Measurements from ENCODE around the gene GFER. TPM values are rescaled to one million over a fixed set of nuclear protein-coding genes. Genes with fewer than 3 reads are reported as not detected.

Gene GFER
- polyA plus RNA-seq, 1 of the 3 experiments (the other 2 are of a cell fraction), result 20.4 TPM

DNA sequence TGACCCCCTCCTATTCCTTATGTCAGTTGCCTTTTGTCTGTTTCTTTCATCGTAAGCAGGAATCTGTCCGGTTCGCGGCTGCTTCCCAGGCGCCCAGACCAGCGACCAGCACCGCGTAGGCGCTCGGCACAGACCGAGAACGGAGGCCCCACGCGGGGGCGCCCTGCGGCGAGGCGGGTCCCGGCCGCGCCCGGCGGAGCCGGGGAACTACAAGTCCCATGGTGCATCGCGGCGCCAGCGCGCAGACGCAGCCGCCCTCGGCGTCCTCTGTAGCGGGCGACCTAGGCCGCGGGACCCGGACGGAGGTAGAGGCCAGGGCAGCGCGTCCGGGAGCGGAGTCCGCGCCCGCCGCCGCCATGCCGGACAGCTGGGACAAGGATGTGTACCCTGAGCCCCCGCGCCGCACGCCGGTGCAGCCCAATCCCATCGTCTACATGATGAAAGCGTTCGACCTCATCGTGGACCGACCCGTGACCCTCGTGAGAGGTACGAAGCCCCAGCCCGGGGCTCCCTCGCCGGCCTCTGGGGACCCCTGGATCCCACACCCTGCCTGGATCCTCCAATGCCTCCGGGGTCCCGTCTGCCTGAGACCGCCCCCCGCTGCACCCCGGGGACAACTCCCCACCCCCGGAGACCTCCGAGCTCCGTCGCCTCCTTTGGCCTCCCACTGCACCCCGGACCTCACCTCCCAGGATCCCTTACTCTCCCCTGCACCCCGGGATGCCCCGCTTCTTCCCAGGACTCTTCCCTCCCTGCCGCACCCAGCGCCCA lies 24.5 kb upstream of the GFER start, which contains the start of gene NDUFB10:
TSS of gene NDUFB10 (plus strand) at position 270 of the 771 bp plus-strand sequence. CDS start at position 357, 87 bp downstream.
- peaks cover 38% of the 10 kb centered on the region for H4K20me1 ChIP-seq (ENCODE audit: insufficient read depth)
- no peaks in the 10 kb centered on the region for H3K9me3 ChIP-seq
- no peaks in the 10 kb centered on the region for H3K9me2 ChIP-seq
- peak within 1 kb of the TSS; percentile 58 to 86 for H3K4me3 ChIP-seq (ENCODE audit: low read depth in 2 of 2, low read length in 1 of 2)
- H3K27me3 ChIP-seq (ENCODE audit: insufficient read depth), result no peaks in the 10 kb centered on the region
- H3K4me1 ChIP-seq (ENCODE audit: control insufficient read depth in 1 of 2, insufficient read depth in 2 of 2, low read depth in 1 of 2, low read length in 1 of 2), result peaks cover 0 to 44% of the 10 kb centered on the region in 2 experiments; a peak in 1 of 4 replicates
- peak within 1 kb of the TSS; percentile 89 for H3K9ac ChIP-seq
- DNase-seq, result peak; percentile 96
- peak within 1 kb of the TSS; percentile 51 to 73 for H3K27ac ChIP-seq (ENCODE audit: low read depth in 2 of 2, low read length in 1 of 2)
- ChIA-PET POLR2A (interaction anchor here (0.6 kb wide), 1 partner anchor 19 kb away, joined by 7 read pairs; no protein-coding TSS in a partner anchor), CTCF (interaction anchor here (0.6 to 2.5 kb wide), 9 partner anchors 9 to 97 kb away, joined by 3 to 8 read pairs (median 4); partner anchors contain the start of gene MSRB1)
- H3K36me3 ChIP-seq (replicated peaks in 1 of 2; ENCODE audit: control insufficient read depth in 1 of 2, insufficient read depth in 2 of 2, low read length in 1 of 2), result peaks cover 19 to 24% of the 10 kb centered on the region in 2 experiments
- H3K79me2 ChIP-seq (ENCODE audit: insufficient read depth), result peaks cover 48% of the 10 kb centered on the region
- peaks cover 36% of the 10 kb centered on the region for H3F3A ChIP-seq (replicated peaks; ENCODE audit: insufficient read depth)
- 1% methylated on average over 26 of the region's 79 CpGs for WGBS (ENCODE audit: low lambda C conversion rate)
- H3K4me2 ChIP-seq, result peak within 1 kb of the TSS; percentile 76
- peak within 1 kb of the TSS; percentile 83 for H2AFZ ChIP-seq (ENCODE audit: low read depth)
- TF ChIP-seq TCF12 (IDR thresholded peaks at IDR 0.05), result no peak
- TF ChIP-seq, protein P1, sequence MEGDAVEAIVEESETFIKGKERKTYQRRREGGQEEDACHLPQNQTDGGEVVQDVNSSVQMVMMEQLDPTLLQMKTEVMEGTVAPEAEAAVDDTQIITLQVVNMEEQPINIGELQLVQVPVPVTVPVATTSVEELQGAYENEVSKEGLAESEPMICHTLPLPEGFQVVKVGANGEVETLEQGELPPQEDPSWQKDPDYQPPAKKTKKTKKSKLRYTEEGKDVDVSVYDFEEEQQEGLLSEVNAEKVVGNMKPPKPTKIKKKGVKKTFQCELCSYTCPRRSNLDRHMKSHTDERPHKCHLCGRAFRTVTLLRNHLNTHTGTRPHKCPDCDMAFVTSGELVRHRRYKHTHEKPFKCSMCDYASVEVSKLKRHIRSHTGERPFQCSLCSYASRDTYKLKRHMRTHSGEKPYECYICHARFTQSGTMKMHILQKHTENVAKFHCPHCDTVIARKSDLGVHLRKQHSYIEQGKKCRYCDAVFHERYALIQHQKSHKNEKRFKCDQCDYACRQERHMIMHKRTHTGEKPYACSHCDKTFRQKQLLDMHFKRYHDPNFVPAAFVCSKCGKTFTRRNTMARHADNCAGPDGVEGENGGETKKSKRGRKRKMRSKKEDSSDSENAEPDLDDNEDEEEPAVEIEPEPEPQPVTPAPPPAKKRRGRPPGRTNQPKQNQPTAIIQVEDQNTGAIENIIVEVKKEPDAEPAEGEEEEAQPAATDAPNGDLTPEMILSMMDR (IDR thresholded peaks at IDR 0.05), result peak; percentile 73
- TF ChIP-seq YY1 (IDR thresholded peaks at IDR 0.05; ENCODE audit: low read depth), result peak; percentile 54; the same call in 1 of the 2 replicates
- TF ChIP-seq GABPA (IDR thresholded peaks at IDR 0.05; ENCODE audit: low read depth), result peak; percentile 29; the same call in 1 of the 2 replicates
- peak; percentile 74 for TF ChIP-seq MXI1 (IDR thresholded peaks at IDR 0.05; ENCODE audit: low read depth, low read length)
- no peak for TF ChIP-seq JUND (IDR thresholded peaks at IDR 0.05)
- peak; percentile 41 for TF ChIP-seq SMC3 (IDR thresholded peaks at IDR 0.05; ENCODE audit: low read depth, low read length)
- no peak for TF ChIP-seq ELF1 (IDR thresholded peaks at IDR 0.05)
- no peak for TF ChIP-seq FOSL2 (IDR thresholded peaks at IDR 0.05; ENCODE audit: borderline replicate concordance, low read depth)
- no peak; a peak in 1 of 4 replicates for TF ChIP-seq EP300 (IDR thresholded peaks at IDR 0.05; ENCODE audit: borderline replicate concordance in 1 of 2, low read depth in 1 of 2, low read length in 1 of 2)
- no peak for TF ChIP-seq RXRA (IDR thresholded peaks at IDR 0.05; ENCODE audit: borderline replicate concordance, low read depth)
- TF ChIP-seq MEF2A (IDR thresholded peaks at IDR 0.05; ENCODE audit: borderline replicate concordance, low read depth), result no peak
- peak; percentile 91 for TF ChIP-seq POLR2AphosphoS5 (IDR thresholded peaks at IDR 0.05; ENCODE audit: low read depth, low read length)
- 0 out of 2 replicates have a peak, but pooled peaks have one; percentile 35 for TF ChIP-seq REST (IDR thresholded peaks at IDR 0.05; ENCODE audit: low read depth, low read length)
- TF ChIP-seq TAF1 (IDR thresholded peaks at IDR 0.05; ENCODE audit: borderline replicate concordance, low read depth, low read length), result peak; percentile 85; the same call in 1 of the 2 replicates
- peak; percentile 82 for TF ChIP-seq NRF1 (IDR thresholded peaks at IDR 0.05; ENCODE audit: low read depth, low read length)
- TF ChIP-seq GATA2 (CRISPR knock-in tag; IDR thresholded peaks at IDR 0.05), result no peak
- TF ChIP-seq, protein P2, sequence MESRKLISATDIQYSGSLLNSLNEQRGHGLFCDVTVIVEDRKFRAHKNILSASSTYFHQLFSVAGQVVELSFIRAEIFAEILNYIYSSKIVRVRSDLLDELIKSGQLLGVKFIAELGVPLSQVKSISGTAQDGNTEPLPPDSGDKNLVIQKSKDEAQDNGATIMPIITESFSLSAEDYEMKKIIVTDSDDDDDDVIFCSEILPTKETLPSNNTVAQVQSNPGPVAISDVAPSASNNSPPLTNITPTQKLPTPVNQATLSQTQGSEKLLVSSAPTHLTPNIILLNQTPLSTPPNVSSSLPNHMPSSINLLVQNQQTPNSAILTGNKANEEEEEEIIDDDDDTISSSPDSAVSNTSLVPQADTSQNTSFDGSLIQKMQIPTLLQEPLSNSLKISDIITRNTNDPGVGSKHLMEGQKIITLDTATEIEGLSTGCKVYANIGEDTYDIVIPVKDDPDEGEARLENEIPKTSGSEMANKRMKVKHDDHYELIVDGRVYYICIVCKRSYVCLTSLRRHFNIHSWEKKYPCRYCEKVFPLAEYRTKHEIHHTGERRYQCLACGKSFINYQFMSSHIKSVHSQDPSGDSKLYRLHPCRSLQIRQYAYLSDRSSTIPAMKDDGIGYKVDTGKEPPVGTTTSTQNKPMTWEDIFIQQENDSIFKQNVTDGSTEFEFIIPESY (IDR thresholded peaks at IDR 0.05; ENCODE audit: borderline replicate concordance, low read depth), result peak; percentile 24; the same call in 1 of the 2 replicates
- no peak; the same call in 1 of the 2 replicates for TF ChIP-seq MAX (IDR thresholded peaks at IDR 0.05; ENCODE audit: low read depth)
- no peak for TF ChIP-seq NFIC (IDR thresholded peaks at IDR 0.05; ENCODE audit: borderline replicate concordance)
- no peak for TF ChIP-seq SIN3A (IDR thresholded peaks at IDR 0.05; ENCODE audit: borderline replicate concordance, low read depth, low read length)
- peak; percentile 82 for TF ChIP-seq CHD2 (IDR thresholded peaks at IDR 0.05; ENCODE audit: low read length, partially characterized antibody)
- TF ChIP-seq RAD21 (IDR thresholded peaks at IDR 0.05; ENCODE audit: low read length), result peak; percentile 45
- TF ChIP-seq IRF3 (IDR thresholded peaks at IDR 0.05; ENCODE audit: low read depth, low read length), result no peak
